CD4-positive, alpha-beta T cell treated with Interferon gamma for 1 hour (primary cell): ENCODE data around the gene RASD1.

Source experiments
- DNase-seq: peaks from one replicate; pipeline ENCODE4 v3.0.0-alpha.2; 2020

The RASD1 gene

GRCh38 chr17:17509601-17510425 is 13.6 kb upstream of the RASD1 start:
- no peak for DNase-seq

GRCh38 chr17:17508646-17509591 is 12.7 kb upstream of the RASD1 start:
- DNase-seq, result no peak

DNA sequence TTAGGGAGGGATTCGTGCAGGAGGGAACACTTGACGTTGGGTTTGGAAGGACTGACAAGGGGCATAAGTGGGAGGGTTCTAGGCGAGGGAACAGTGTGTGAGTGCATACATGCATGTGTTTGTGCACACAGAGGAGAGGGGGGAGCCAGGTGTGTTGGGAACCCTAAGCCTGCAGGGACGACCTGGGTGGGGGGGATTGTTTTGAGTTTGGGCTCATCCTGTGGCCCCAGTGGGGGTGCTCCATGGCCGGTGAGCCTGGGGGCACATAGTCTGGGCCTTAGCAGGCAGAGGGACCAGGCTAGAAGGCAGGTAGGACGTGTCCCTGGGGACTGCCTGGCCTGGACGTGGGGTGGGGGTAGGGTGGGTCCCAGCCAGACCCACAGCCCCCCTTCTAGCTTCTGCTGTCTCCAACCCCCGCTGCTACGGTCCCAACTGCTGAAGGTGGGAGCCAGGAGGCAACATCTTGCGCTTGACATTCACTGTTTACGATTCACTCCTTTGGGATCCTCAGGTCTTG is 11.9 kb upstream of the RASD1 start:
- DNase-seq, result no peak

GRCh38 chr17:17507465-17508011 is 11.3 kb upstream of the RASD1 start:
- DNase-seq, result no peak

- DNase-seq, result no peak
Observed at GRCh38 chr17:17506893-17507464, 10.8 kb upstream of the RASD1 start.

GRCh38 chr17:17506181-17506741 is 10.1 kb upstream of the RASD1 start:
- DNase-seq, result no peak

- no peak for DNase-seq
Observed at GRCh38 chr17:17505610-17506171, 9.5 kb upstream of the RASD1 start.

DNA sequence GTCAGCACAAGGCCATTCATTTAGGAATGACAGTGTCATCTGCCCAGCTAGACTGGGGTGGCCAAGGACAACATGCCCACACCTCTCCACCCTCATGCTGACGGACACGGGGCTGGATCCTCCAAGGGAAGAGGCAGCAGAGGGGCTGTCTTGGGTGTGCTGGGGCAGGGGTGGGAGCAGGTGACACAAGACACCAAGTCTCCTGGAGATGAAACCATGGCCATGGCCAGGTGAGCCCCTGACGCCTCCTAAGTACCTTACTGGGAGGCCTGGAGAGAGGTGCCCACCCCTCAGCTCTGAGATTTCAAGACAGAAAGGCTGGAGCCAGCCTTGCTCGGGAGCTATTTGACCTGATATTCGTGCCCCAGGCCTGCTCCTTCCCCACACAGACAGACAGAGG is 9.0 kb upstream of the RASD1 start:
- DNase-seq, result no peak

DNA sequence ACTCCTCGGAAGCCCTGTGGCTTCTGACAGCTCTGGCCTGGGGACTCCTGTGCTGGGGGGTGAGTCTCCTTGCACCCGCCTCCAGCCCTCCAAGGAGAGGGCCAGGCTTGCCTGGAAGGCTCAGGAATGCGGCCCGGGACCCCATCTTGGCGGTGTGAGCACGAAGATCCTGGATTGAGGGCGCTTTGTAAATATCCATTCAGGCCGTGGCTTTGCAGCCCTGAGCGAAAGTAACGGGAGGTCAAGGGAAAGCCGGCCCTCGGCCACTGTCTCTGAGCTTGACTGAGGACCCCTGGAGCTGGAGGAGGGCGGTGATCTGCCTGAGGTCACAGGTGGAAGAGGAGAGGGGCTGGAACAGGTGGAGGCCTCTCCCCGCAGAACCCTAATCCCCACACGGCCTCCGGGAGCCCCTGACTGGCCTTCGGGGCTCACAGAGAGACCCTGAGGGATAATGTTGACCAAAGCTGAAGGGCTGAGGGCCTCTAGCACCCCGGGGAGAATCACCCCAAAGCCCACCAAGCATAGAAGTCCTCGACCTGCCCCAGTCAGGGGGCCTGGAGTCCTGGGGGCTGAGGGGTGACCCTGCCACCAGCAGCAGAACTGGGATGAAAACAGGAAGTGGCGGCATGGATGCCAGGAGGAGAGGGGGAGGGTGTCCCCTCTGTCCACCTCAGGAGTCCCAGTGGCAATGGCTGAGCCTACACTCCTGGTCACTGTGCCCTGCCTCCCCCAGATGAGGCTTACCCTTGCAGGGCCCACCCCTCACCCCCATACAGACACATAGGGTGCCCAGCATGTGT is 8.3 kb upstream of the RASD1 start:
- DNase-seq, result no peak

- no peak for DNase-seq
Observed at GRCh38 chr17:17503566-17504130, 7.5 kb upstream of the RASD1 start.

GRCh38 chr17:17502741-17503565 is 6.8 kb upstream of the RASD1 start:
- no peak for DNase-seq

DNA sequence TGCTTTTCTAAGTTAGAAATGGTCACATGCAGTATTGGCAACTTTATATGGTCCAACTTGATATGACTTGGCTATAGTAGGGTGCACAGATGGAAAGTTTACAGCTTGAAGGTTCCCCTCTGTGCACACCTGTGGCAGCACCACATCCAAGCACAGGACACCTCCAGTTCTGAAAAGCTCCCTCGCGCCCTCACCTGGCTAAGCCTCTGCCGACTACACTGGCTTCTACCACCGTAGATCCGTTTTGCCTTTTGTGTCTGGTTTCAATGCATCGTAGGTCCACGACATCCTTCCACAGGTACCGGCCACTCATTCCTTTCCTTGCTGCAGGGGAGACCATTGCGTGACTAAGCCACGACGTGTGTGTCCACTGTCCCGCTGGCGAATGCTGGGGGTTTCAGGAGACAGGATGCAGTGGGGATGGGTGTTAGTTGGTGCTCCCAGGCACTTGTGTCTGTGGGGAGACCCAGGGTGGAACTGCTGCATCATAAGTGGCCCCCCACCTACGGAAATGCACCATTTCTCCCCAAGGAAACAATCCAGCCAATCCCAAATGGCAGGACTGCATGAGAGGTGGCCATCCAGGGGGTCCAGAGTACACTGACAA is 4.9 kb upstream of the RASD1 start:
- no peak for DNase-seq

DNA sequence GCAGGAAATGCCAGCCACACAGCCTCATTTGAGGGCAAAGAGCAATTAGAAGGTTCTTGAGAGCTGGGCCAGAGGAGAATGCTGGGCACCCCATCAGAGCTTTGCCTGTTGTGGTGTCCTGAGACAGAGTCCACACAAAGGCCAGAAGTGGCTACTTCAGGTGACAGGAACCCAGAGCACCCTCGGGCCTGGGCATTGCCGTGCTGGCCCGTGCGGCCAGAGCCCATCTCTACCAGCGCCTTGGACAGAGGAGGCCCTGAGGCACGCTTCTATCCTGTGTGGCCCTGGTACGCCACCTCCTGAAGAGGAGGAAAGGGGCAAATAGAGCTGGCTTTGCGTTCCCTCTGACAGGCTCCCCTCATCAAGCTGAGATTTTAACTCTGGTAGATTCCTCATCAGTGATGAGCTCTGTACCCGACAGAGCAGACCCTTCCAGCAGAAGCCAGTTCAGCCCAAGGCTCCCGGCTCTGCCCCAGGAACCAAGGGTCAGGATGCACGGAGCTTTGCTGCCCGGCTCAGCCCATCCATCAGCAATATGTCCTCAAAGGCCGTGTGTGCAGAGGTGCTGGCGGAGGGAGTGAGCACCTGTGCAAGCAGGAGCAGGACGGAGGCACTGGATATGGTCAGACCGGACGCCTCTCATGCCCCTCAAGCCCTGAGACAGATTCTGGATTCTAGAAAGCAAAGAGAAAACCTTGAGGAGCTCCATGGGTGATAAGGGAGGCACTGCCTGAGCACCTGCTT is 3.4 kb upstream of the RASD1 start:
- DNase-seq, result no peak

DNA sequence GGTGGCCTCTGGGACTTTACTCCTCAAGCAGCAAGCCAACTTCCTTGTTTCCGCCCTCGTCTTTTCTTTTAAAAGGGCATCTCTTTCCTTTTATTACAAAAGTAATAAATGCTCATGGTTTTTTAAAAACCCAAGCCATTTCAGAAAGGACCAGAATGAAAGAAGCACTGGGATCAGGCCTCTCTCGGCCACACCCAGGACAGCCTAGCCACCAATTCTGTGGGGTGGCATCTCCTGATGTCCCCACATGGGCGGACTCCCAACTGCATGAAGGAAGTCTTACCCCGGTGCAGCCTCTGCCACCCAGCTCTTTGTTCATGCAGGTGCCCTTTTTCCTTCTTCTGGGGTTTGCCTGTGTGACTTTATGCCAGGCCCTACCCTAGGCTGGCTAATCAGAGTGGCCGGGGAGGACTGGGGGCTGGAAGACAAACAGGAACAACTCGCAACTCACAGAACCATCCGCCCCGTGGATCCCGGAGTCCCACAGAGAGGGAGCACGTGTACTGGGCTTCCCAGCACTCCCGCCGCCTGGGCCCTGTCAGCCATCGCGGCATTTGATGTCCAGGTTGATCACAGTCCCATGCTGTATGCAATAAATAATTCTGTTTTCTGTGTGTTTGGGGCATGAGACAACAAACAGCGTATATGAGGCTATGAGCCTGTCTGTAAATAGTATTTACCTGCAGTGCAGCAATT is 2.6 kb upstream of the RASD1 start:
- DNase-seq, result no peak

DNA sequence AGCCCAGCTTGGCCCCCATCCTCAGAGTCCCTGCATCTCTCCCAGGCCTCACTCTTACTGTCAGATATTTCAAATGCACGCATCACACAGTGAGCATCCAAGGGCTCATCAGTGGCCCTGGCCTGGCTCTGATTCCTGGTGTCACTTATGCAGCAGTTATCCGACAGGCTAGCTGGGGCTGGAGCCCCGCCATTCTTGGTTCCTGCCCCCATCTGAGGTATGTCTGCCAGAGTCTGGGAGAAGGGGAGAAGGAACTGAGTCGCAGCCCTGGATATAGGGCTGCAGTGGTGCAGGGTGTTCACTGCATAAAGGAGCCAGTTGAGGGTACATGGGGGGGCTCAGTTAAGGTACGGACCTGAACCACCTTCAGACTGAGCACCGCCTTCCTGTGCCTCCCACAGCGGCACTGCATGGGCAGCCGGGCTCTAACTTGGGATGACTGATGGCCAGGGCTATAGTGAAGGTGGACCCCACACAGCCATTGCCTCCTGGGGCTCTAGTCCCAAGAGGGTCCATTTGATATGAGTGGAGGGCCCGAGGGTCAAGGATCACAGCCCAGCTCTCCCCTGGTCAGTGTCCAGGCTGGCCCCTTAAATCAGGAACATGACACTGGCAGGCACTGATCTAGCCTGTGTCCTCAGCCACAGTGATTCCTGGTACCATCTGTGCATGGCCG is 1.8 kb upstream of the RASD1 start:
- no peak for DNase-seq

GRCh38 chr17:17497065-17497844 is 1.1 kb upstream of the RASD1 start:
- no peak for DNase-seq
